ENCODE results near the gene PTP4A2.
"Not testable (repeated sequence)": the region's sequence is repeated elsewhere in the genome, so short reads cannot be mapped to it uniquely, and the experiment has no call there.

PTP4A2 gene

GRCh38 chr1:31932491-31933316 lies 5.5 kb downstream of the PTP4A2 start:
- Histone ChIP-seq H3K27ac (peak overlapping the region; percentile 65), H3K9me3 (ENCODE audit: low read depth, low read length) (no peaks in the 10 kb centered on the region)
- TF ChIP-seq POLR2AphosphoS5 (IDR thresholded peaks at IDR 0.05; ENCODE audit: borderline replicate concordance, low read depth, low read length) (no peak), EZH2 (IDR thresholded peaks at IDR 0.05) (no peak), FOXP2 (optimal IDR thresholded peaks at IDR 0.05; ENCODE audit: control extremely low read depth, extremely low read length, insufficient read depth) (no peak)

GRCh38 chr1:31931593-31932225 lies 6.5 kb downstream of the PTP4A2 start:
- H3K27ac ChIP-seq, result peak overlapping the region; percentile 65
- peak overlapping the region; percentile 14 for H3K9ac ChIP-seq (ENCODE audit: insufficient read length)
- H3K9me3 ChIP-seq (ENCODE audit: low read depth, low read length), result no peaks in the 10 kb centered on the region
- 0 out of 2 replicates have a peak overlapping the region, but pooled peaks have one; percentile 3 for H3K4me3 ChIP-seq
- DNase-seq (ENCODE audit: low read depth, low spot score), result no peak
- TF ChIP-seq POLR2AphosphoS5 (IDR thresholded peaks at IDR 0.05; ENCODE audit: borderline replicate concordance, low read depth, low read length) (no peak), FOXP2 (optimal IDR thresholded peaks at IDR 0.05; ENCODE audit: control extremely low read depth, extremely low read length, insufficient read depth) (no peak), EZH2 (IDR thresholded peaks at IDR 0.05) (no peak)
- no peaks in the 10 kb centered on the region; the same call in 1 of the 2 replicates for H3K36me3 ChIP-seq (ENCODE audit: insufficient read depth, low read length)

More at GRCh38 chr1:31932491-31933316, 5.5 kb downstream of the PTP4A2 start:
- 0 out of 2 replicates have a peak overlapping the region, but pooled peaks have one; percentile 3 for H3K4me3 ChIP-seq
- H3K9ac ChIP-seq (ENCODE audit: insufficient read length), result peak overlapping the region; percentile 14
- no peak for DNase-seq (ENCODE audit: low read depth, low spot score)
- H3K36me3 ChIP-seq (ENCODE audit: insufficient read depth, low read length), result no peaks in the 10 kb centered on the region; the same call in 1 of the 2 replicates

GRCh38 chr1:31930836-31931592 lies 7.2 kb downstream of the PTP4A2 start:
- Histone ChIP-seq H3K27ac (peak overlapping the region; percentile 65), H3K4me3 (no peak overlapping the region), H3K36me3 (ENCODE audit: insufficient read depth, low read length) (no peaks in the 10 kb centered on the region; the same call in 1 of the 2 replicates)

DNA sequence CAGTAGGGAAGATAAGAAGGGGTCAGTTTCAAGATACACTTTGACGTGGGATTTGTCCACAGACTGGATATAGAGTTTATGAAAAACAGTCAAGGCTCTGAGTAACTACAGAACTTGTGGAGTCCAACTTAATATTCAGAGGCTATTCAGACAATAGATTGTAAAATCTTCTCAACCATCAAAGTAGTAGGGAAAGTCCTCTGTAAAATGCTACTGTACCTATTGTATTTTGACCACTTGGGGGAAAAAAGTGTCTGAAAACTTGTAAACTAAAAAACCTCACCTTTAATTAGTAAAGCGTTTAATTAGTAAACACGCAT lies 10.5 kb downstream of the PTP4A2 start:
- no peak overlapping the region for H3K9ac ChIP-seq (ENCODE audit: insufficient read length)
- 0 out of 2 replicates have a peak overlapping the region, but pooled peaks have one; percentile 51 for H3K27ac ChIP-seq
- no peaks in the 10 kb centered on the region for H3K9me3 ChIP-seq (ENCODE audit: low read depth, low read length)
- no peak for TF ChIP-seq FOXP2 (optimal IDR thresholded peaks at IDR 0.05; ENCODE audit: control extremely low read depth, extremely low read length, insufficient read depth)
- no peak for TF ChIP-seq EZH2 (IDR thresholded peaks at IDR 0.05)
- TF ChIP-seq POLR2AphosphoS5 (IDR thresholded peaks at IDR 0.05; ENCODE audit: borderline replicate concordance, low read depth, low read length), result no peak
- no peak overlapping the region for H3K4me3 ChIP-seq
- peaks cover 3% of the 10 kb centered on the region; the same call in 1 of the 2 replicates for H3K36me3 ChIP-seq (ENCODE audit: insufficient read depth, low read length)
- no peak for DNase-seq (ENCODE audit: low read depth, low spot score)

More at GRCh38 chr1:31930836-31931592, 7.2 kb downstream of the PTP4A2 start:
- TF ChIP-seq EZH2 (IDR thresholded peaks at IDR 0.05), result no peak
- TF ChIP-seq FOXP2 (optimal IDR thresholded peaks at IDR 0.05; ENCODE audit: control extremely low read depth, extremely low read length, insufficient read depth), result no peak
- no peak for TF ChIP-seq POLR2AphosphoS5 (IDR thresholded peaks at IDR 0.05; ENCODE audit: borderline replicate concordance, low read depth, low read length)
- no peak for DNase-seq (ENCODE audit: low read depth, low spot score)
- Histone ChIP-seq H3K9ac (ENCODE audit: insufficient read length) (no peak overlapping the region), H3K9me3 (ENCODE audit: low read depth, low read length) (no peaks in the 10 kb centered on the region)

- TF ChIP-seq FOXP2 (optimal IDR thresholded peaks at IDR 0.05; ENCODE audit: control extremely low read depth, extremely low read length, insufficient read depth) (no peak), EZH2 (IDR thresholded peaks at IDR 0.05) (no peak), POLR2AphosphoS5 (IDR thresholded peaks at IDR 0.05; ENCODE audit: borderline replicate concordance, low read depth, low read length) (no peak)
- Histone ChIP-seq H3K36me3 (ENCODE audit: insufficient read depth, low read length) (peaks cover 3% of the 10 kb centered on the region; the same call in 1 of the 2 replicates), H3K9ac (ENCODE audit: insufficient read length) (no peak overlapping the region), H3K4me3 (no peak overlapping the region; the same call in 1 of the 2 replicates), H3K27ac (peak overlapping the region; percentile 51; the same call in 1 of the 2 replicates), H3K9me3 (ENCODE audit: low read depth, low read length) (no peaks in the 10 kb centered on the region)
- DNase-seq (ENCODE audit: low read depth, low spot score), result no peak
Observed at GRCh38 chr1:31926853-31927660, 11.1 kb downstream of the PTP4A2 start.

DNA sequence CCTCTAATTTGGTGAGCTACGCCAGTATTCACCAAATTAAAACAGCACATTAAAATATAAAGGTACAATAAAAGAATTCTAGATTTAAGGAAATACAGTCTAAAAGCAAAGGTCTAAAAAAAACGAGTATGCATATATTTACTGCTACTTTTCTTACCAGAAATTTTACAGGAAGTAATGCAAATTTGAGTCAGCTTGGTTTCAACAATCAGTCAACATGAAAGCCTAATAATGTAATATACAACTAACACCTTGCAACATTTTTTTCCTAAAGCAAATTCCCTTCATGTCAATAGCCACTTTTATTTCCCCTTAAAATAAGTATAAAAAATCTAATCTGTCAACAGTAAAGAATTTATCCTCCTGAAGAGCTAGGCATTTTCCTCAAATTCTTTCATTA lies 11.9 kb downstream of the PTP4A2 start:
- Histone ChIP-seq H3K27ac (0 out of 2 replicates have a peak overlapping the region, but pooled peaks have one; percentile 1), H3K9ac (ENCODE audit: insufficient read length) (no peak overlapping the region), H3K36me3 (ENCODE audit: insufficient read depth, low read length) (peaks cover 7% of the 10 kb centered on the region; the same call in 1 of the 2 replicates), H3K9me3 (ENCODE audit: low read depth, low read length) (no peaks in the 10 kb centered on the region), H3K4me3 (no peak overlapping the region)
- no peak for DNase-seq (ENCODE audit: low read depth, low spot score)
- TF ChIP-seq FOXP2 (optimal IDR thresholded peaks at IDR 0.05; ENCODE audit: control extremely low read depth, extremely low read length, insufficient read depth) (no peak), POLR2AphosphoS5 (IDR thresholded peaks at IDR 0.05; ENCODE audit: borderline replicate concordance, low read depth, low read length) (no peak), EZH2 (IDR thresholded peaks at IDR 0.05) (no peak)

DNA sequence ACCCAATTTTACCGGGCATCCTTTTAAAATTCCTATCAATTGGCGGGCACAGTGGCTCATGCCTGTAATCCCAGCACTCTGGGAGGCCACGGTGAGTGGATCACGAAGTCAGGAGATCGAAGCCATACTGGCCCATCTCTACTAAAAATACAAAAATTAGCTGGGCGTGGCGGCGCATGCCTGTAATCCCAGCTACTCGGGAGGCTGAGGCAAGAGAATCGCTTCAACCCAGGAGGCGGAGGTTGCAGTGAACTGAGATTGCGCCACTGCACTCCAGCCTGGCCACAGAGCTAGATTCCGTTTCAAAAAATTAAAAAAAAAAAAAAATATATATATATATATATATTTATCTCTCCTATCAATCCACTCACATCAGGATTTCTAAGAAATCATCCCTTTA lies 12.3 kb downstream of the PTP4A2 start:
- not testable (repeated sequence) for H3K4me3 ChIP-seq; H3K27ac ChIP-seq; H3K9me3 ChIP-seq (ENCODE audit: low read depth, low read length); DNase-seq (ENCODE audit: low read depth, low spot score); H3K9ac ChIP-seq (ENCODE audit: insufficient read length)
- H3K36me3 ChIP-seq (ENCODE audit: insufficient read depth, low read length), result peaks cover 11% of the 10 kb centered on the region
